Activated CD4-positive, CD25-positive, alpha-beta regulatory T cell treated with anti-CD3 and anti-CD28 coated beads, Interleukin-2, amount 50 U/mL, for 16 hours (primary cell): ENCODE data around the gene ARRB1.
A peak's percentile ranks its signal among the peaks of the same experiment; 100 is the strongest.
"Not testable (repeated sequence)": the region's sequence is repeated elsewhere in the genome, so short reads cannot be mapped to it uniquely, and the experiment has no call there.

Experiments used
- DNase-seq: peaks from one replicate; pipeline ENCODE4 v3.0.0-alpha.2; 2020; ENCODE audit warnings: low read depth, low spot score

ARRB1 gene

GRCh38 chr11:75344186-75344585, 7.3 kb downstream of the ARRB1 start:
- DNase-seq, result no peak

- no peak for DNase-seq
Measured at GRCh38 chr11:75342966-75343870, 8.2 kb downstream of the ARRB1 start.

GRCh38 chr11:75342231-75342918, 9.1 kb downstream of the ARRB1 start:
- DNase-seq, result no peak

- no peak for DNase-seq
Measured at GRCh38 chr11:75341612-75342011, 9.8 kb downstream of the ARRB1 start.

- no peak for DNase-seq
Measured at GRCh38 chr11:75339685-75340409, 11.6 kb downstream of the ARRB1 start.

- no peak for DNase-seq
Measured at GRCh38 chr11:75338516-75339208, 12.8 kb downstream of the ARRB1 start.

GRCh38 chr11:75337195-75337654, 14.2 kb downstream of the ARRB1 start:
- DNase-seq, result no peak

- no peak for DNase-seq
Measured at GRCh38 chr11:75334976-75335375, 16.5 kb downstream of the ARRB1 start.

- DNase-seq, result no peak
Measured at GRCh38 chr11:75334402-75334891, 17.0 kb downstream of the ARRB1 start.

GRCh38 chr11:75333807-75334140, 17.7 kb downstream of the ARRB1 start:
- no peak for DNase-seq

- DNase-seq, result no peak
Measured at GRCh38 chr11:75333022-75333806, 18.2 kb downstream of the ARRB1 start.

GRCh38 chr11:75331761-75332160, 19.7 kb downstream of the ARRB1 start:
- not testable (repeated sequence) for DNase-seq

GRCh38 chr11:75331304-75331703, 20.2 kb downstream of the ARRB1 start:
- not testable (repeated sequence) for DNase-seq

- not testable (repeated sequence) for DNase-seq
Measured at GRCh38 chr11:75330886-75331285, 20.6 kb downstream of the ARRB1 start.

- DNase-seq, result no peak
Measured at GRCh38 chr11:75330291-75330690, 21.2 kb downstream of the ARRB1 start.

- peak; percentile 19 for DNase-seq
Measured at GRCh38 chr11:75328426-75329277, 22.8 kb downstream of the ARRB1 start.

- DNase-seq, result no peak
Measured at GRCh38 chr11:75326439-75326810, 25.0 kb downstream of the ARRB1 start.

GRCh38 chr11:75325713-75326438, 25.6 kb downstream of the ARRB1 start:
- no peak for DNase-seq

- DNase-seq, result no peak
Measured at GRCh38 chr11:75324740-75325139, 26.7 kb downstream of the ARRB1 start.
